G401 (cell line): ENCODE measurements around the gene SLC36A3. TPM values are rescaled to one million over a fixed set of nuclear protein-coding genes. Genes with fewer than 3 reads are reported as not detected.
"Not testable (repeated sequence)": the region's sequence is repeated elsewhere in the genome, so short reads cannot be mapped to it uniquely, and the experiment has no call there.

ENCODE experiments used
- DNase-seq: peaks from one replicate; pipeline ENCODE4 v3.0.0-alpha.2; 2015; ENCODE audit warnings: low spot score
- in situ Hi-C: cut with HindIII; loops from 2 replicates; pipeline ENCODE4 v1.10.0; 2016; ENCODE audit warnings: low sequenced_read_pairs, mixed read lengths
- total RNA-seq: library from RNA; depleted of rRNA; stranded (reverse); fragments of >200 nt; shearing (Covaris generic); gene quantifications from 2 replicates; pipeline ENCODE4 v1.2.3, GENCODE V29; 2014

The SLC36A3 gene
- total RNA-seq, 1 experiment from 2014 or later = not detected

- DNase-seq = no peak
- in situ Hi-C loops = no loop called here
These were observed 32.2 kb downstream of the SLC36A3 start for GRCh38 chr5:151271336-151271735.

GRCh38 chr5:151270599-151270998 is 33.0 kb downstream of the SLC36A3 start:
- no peak for DNase-seq
- in situ Hi-C loops = no loop called here

GRCh38 chr5:151267491-151268260 is 35.9 kb downstream of the SLC36A3 start:
- in situ Hi-C loops = no loop called here
- DNase-seq = no peak

- in situ Hi-C loops = no loop called here
- no peak for DNase-seq
These were observed 39.5 kb downstream of the SLC36A3 start for GRCh38 chr5:151264113-151264512.

- no peak for DNase-seq
- in situ Hi-C loops = no loop called here
These were observed 41.0 kb downstream of the SLC36A3 start for GRCh38 chr5:151262532-151262931.

- DNase-seq = no peak
- in situ Hi-C loops = no loop called here
These were observed 43.6 kb downstream of the SLC36A3 start for GRCh38 chr5:151259931-151260330.

GRCh38 chr5:151258816-151259215 is 44.8 kb downstream of the SLC36A3 start:
- in situ Hi-C loops = no loop called here

GRCh38 chr5:151258201-151258611 is 45.4 kb downstream of the SLC36A3 start:
- no peak for DNase-seq

More at GRCh38 chr5:151258816-151259215, 44.8 kb downstream of the SLC36A3 start:
- no peak for DNase-seq

GRCh38 chr5:151257731-151258181 is 45.8 kb downstream of the SLC36A3 start:
- no peak for DNase-seq
- in situ Hi-C loops = no loop called here

More at GRCh38 chr5:151258201-151258611, 45.4 kb downstream of the SLC36A3 start:
- in situ Hi-C loops = no loop called here

- no peak for DNase-seq
- in situ Hi-C loops = no loop called here
These were observed 47.8 kb downstream of the SLC36A3 start for GRCh38 chr5:151255621-151256286.

- DNase-seq, in situ Hi-C loops: not testable (repeated sequence)
These were observed 48.6 kb downstream of the SLC36A3 start for GRCh38 chr5:151254990-151255389.

GRCh38 chr5:151254556-151254955 is 49.0 kb downstream of the SLC36A3 start:
- no peak for DNase-seq
- in situ Hi-C loops = no loop called here

- in situ Hi-C loops = no loop called here
- peak; percentile 14 for DNase-seq
These were observed 50.0 kb downstream of the SLC36A3 start for GRCh38 chr5:151253605-151253950.

- DNase-seq = peak; percentile 100
- in situ Hi-C loops = no loop called here
These were observed 50.6 kb downstream of the SLC36A3 start, which contains the start of gene GM2A for GRCh38 chr5:151252762-151253604. Gene GM2A (plus strand): TSS chr5:151253185. CDS start chr5:151253217, 32 bp downstream.

GRCh38 chr5:151251621-151252020 is 51.9 kb downstream of the SLC36A3 start:
- in situ Hi-C loops = no loop called here
- no peak for DNase-seq

- no peak for DNase-seq
- in situ Hi-C loops = no loop called here
These were observed 52.5 kb downstream of the SLC36A3 start for GRCh38 chr5:151251001-151251551.

- no peak for DNase-seq
- in situ Hi-C loops = no loop called here
These were observed 53.1 kb downstream of the SLC36A3 start for GRCh38 chr5:151250346-151251000.

GRCh38 chr5:151249281-151249680 is 54.3 kb downstream of the SLC36A3 start:
- in situ Hi-C loops = no loop called here
- DNase-seq = no peak

- DNase-seq = no peak
- in situ Hi-C loops = no loop called here
These were observed 54.9 kb downstream of the SLC36A3 start for GRCh38 chr5:151248651-151249050.
